ENCODE data around the gene SLC6A12.

The SLC6A12 gene

GRCh38 chr12:148676-149416 is 65.1 kb downstream of the SLC6A12 start:
- DNase-seq (ENCODE audit: extremely low read depth, low read depth) = no peak
- TF ChIP-seq CTCF (IDR thresholded peaks at IDR 0.05; ENCODE audit: low read depth, low read length, missing control alignments) = no peak
- no peak overlapping the region for H3K4me3 ChIP-seq (replicated peaks; ENCODE audit: low read depth, low read length)

- no peak overlapping the region for H3K4me3 ChIP-seq (replicated peaks; ENCODE audit: low read depth, low read length)
- DNase-seq (ENCODE audit: extremely low read depth, low read depth) = no peak
- TF ChIP-seq CTCF (IDR thresholded peaks at IDR 0.05; ENCODE audit: low read depth, low read length, missing control alignments) = no peak
Measured at GRCh38 chr12:147242-147641, 66.7 kb downstream of the SLC6A12 start.

- no peak overlapping the region for H3K4me3 ChIP-seq (replicated peaks; ENCODE audit: low read depth, low read length)
- TF ChIP-seq CTCF (IDR thresholded peaks at IDR 0.05; ENCODE audit: low read depth, low read length, missing control alignments) = no peak
- DNase-seq (ENCODE audit: extremely low read depth, low read depth) = no peak
Measured at GRCh38 chr12:145369-145960, 68.5 kb downstream of the SLC6A12 start.

- no peak overlapping the region for H3K4me3 ChIP-seq (replicated peaks; ENCODE audit: low read depth, low read length)
- no peak for TF ChIP-seq CTCF (IDR thresholded peaks at IDR 0.05; ENCODE audit: low read depth, low read length, missing control alignments)
- no peak for DNase-seq (ENCODE audit: extremely low read depth, low read depth)
Measured at GRCh38 chr12:144650-145284, 69.2 kb downstream of the SLC6A12 start.

- DNase-seq (ENCODE audit: extremely low read depth, low read depth) = no peak
- H3K4me3 ChIP-seq (replicated peaks; ENCODE audit: low read depth, low read length) = no peak overlapping the region
- TF ChIP-seq CTCF (IDR thresholded peaks at IDR 0.05; ENCODE audit: low read depth, low read length, missing control alignments) = no peak
Measured at GRCh38 chr12:143964-144649, 69.8 kb downstream of the SLC6A12 start.

- no peak for TF ChIP-seq CTCF (IDR thresholded peaks at IDR 0.05; ENCODE audit: low read depth, low read length, missing control alignments)
- no peak overlapping the region for H3K4me3 ChIP-seq (replicated peaks; ENCODE audit: low read depth, low read length)
- no peak for DNase-seq (ENCODE audit: extremely low read depth, low read depth)
Measured at GRCh38 chr12:140162-140561, 73.8 kb downstream of the SLC6A12 start.
